ENCODE results near the gene ZCCHC17. TPM values are rescaled to one million over a fixed set of nuclear protein-coding genes. Genes with fewer than 3 reads are reported as not detected.

ZCCHC17 gene
- total and polyA plus RNA-seq, 2 donors (not counting 1 experiment from before 2014, with no cell fraction given): 14.1 to 20.3 TPM

DNA sequence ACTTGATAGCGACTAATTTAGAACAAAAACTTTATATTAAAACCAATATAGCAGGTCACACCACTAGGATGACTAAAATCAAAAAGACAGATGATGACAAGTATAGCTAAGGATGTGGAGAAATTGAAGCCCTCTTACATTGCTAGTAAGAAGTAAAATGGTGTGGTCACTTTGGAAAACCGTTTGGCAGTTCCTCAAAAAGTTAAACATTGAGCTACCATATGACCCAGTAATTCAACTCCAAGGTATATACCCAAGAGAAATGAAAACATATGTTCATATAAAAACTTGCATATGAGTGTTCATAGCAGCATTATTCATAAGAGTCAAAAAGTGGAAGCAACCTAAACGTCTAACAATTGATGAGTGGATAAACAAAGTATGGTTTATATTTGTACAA lies 103.1 kb downstream of the ZCCHC17 start:
- H3K36me3 ChIP-seq (replicated peaks in 1 of 2; ENCODE audit: control extremely low read depth in 1 of 2, control insufficient read depth in 1 of 2, extremely low read depth in 1 of 2, insufficient read depth in 2 of 2, low read length in 1 of 2): no peaks in the 10 kb centered on the region
- Mint-ChIP-seq H3K27me3 (peaks cover 2% of the 10 kb centered on the region), H3K27ac (no peak overlapping the region), H3K9me3 (ENCODE audit: insufficient read depth) (no peaks in the 10 kb centered on the region), H3K4me3 (no peak overlapping the region), H3K4me1 (peaks cover 4% of the 10 kb centered on the region)
- no peak overlapping the region for H3K4me3 ChIP-seq (ENCODE audit: control extremely low read depth in 1 of 5, extremely low read depth in 1 of 5, insufficient read depth in 1 of 5, low read depth in 2 of 5, low read length in 4 of 5)
- ChIA-PET POLR2A (no interaction called here), CTCF (interaction anchor here (1.8 kb wide), 1 partner anchor 149 kb away, joined by 5 read pairs; no protein-coding TSS in a partner anchor)
- ATAC-seq (ENCODE audit: low read depth): no peak
- H3K4me1 ChIP-seq (ENCODE audit: control insufficient read depth in 2 of 2, insufficient read depth in 2 of 2, low read length in 2 of 2): peaks cover under 1 to 1% of the 10 kb centered on the region in 2 donors
- H3K4me2 ChIP-seq (replicated peaks; ENCODE audit: low read depth, low read length, poor library complexity, severe bottlenecking): no peak overlapping the region
- WGBS (ENCODE audit: insufficient coverage): no CpG with 5 or more reads among the region's 3 CpGs
- H3K9me3 ChIP-seq (ENCODE audit: control extremely low read depth in 1 of 3, control insufficient read depth in 2 of 3, insufficient read depth in 1 of 3, low read length in 2 of 3): no peaks in the 10 kb centered on the region
- no peak overlapping the region for H3K9ac ChIP-seq (ENCODE audit: low read length)
- intact Hi-C loops (cut with micrococcal nuclease): no loop called here
- no peak for DNase-seq
- no peaks in the 10 kb centered on the region for H3K27me3 ChIP-seq (replicated peaks in 1 of 4; ENCODE audit: control extremely low read depth in 1 of 4, control insufficient read depth in 3 of 4, insufficient read depth in 4 of 4, low read length in 3 of 4)
- H3K79me2 ChIP-seq (ENCODE audit: control insufficient read depth, insufficient read depth, low read length): no peaks in the 10 kb centered on the region
- H2AFZ ChIP-seq (ENCODE audit: insufficient read depth, low read depth, low read length, poor library complexity, severe bottlenecking): no peak overlapping the region
- H3K27ac ChIP-seq (ENCODE audit: low read length in 2 of 2): no peak overlapping the region
- H4K20me1 ChIP-seq (ENCODE audit: control insufficient read depth, insufficient read depth, low read length, poor library complexity, severe bottlenecking): no peaks in the 10 kb centered on the region
- TF ChIP-seq EZH2 (IDR thresholded peaks at IDR 0.05; ENCODE audit: borderline replicate concordance, insufficient read depth, low read depth, low read length, poor library complexity, severe bottlenecking): no peak
- TF ChIP-seq, protein P1, sequence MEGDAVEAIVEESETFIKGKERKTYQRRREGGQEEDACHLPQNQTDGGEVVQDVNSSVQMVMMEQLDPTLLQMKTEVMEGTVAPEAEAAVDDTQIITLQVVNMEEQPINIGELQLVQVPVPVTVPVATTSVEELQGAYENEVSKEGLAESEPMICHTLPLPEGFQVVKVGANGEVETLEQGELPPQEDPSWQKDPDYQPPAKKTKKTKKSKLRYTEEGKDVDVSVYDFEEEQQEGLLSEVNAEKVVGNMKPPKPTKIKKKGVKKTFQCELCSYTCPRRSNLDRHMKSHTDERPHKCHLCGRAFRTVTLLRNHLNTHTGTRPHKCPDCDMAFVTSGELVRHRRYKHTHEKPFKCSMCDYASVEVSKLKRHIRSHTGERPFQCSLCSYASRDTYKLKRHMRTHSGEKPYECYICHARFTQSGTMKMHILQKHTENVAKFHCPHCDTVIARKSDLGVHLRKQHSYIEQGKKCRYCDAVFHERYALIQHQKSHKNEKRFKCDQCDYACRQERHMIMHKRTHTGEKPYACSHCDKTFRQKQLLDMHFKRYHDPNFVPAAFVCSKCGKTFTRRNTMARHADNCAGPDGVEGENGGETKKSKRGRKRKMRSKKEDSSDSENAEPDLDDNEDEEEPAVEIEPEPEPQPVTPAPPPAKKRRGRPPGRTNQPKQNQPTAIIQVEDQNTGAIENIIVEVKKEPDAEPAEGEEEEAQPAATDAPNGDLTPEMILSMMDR (IDR thresholded peaks at IDR 0.05): no peak

DNA sequence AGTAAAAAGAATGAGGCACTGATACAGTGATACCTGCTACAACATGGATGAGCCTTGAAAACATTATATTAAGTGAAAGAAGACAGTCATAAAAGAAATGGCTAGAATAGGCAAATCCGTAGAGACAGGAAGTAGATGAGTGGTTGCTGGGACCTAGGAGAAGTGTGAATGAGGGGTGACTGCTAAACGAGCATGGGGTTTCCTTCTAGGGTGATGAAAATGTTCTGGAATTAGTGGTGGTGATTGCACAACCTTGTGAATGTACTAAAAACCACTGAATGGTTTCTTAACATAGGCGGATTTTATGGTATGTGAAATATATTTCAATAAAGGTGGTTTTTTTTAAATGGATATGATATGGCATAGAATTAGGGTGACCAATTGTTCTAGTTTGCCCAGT lies 103.6 kb downstream of the ZCCHC17 start:
- H3K4me1 ChIP-seq (ENCODE audit: control insufficient read depth in 2 of 2, insufficient read depth in 2 of 2, low read length in 2 of 2): no peaks in the 10 kb centered on the region
- Mint-ChIP-seq H3K4me3 (no peak overlapping the region), H3K27ac (no peak overlapping the region), H3K27me3 (peaks cover 4% of the 10 kb centered on the region), H3K4me1 (peaks cover 1% of the 10 kb centered on the region), H3K9me3 (ENCODE audit: insufficient read depth) (no peaks in the 10 kb centered on the region)
- H3K27me3 ChIP-seq (replicated peaks in 1 of 4; ENCODE audit: control extremely low read depth in 1 of 4, control insufficient read depth in 3 of 4, insufficient read depth in 4 of 4, low read length in 3 of 4): no peaks in the 10 kb centered on the region
- H3K27ac ChIP-seq (ENCODE audit: low read length in 2 of 2): no peak overlapping the region
- H2AFZ ChIP-seq (ENCODE audit: insufficient read depth, low read depth, low read length, poor library complexity, severe bottlenecking): no peak overlapping the region
- no peaks in the 10 kb centered on the region for H3K36me3 ChIP-seq (replicated peaks in 1 of 2; ENCODE audit: control extremely low read depth in 1 of 2, control insufficient read depth in 1 of 2, extremely low read depth in 1 of 2, insufficient read depth in 2 of 2, low read length in 1 of 2)
- WGBS (ENCODE audit: insufficient coverage): 42% methylated on average over 3 of the region's 3 CpGs
- no peak for TF ChIP-seq EZH2 (IDR thresholded peaks at IDR 0.05; ENCODE audit: borderline replicate concordance, insufficient read depth, low read depth, low read length, poor library complexity, severe bottlenecking)
- TF ChIP-seq, protein P1 (IDR thresholded peaks at IDR 0.05): no peak
- H3K4me3 ChIP-seq (ENCODE audit: control extremely low read depth in 1 of 5, extremely low read depth in 1 of 5, insufficient read depth in 1 of 5, low read depth in 2 of 5, low read length in 4 of 5): no peak overlapping the region
- intact Hi-C loops (cut with micrococcal nuclease): no loop called here
- no peaks in the 10 kb centered on the region for H4K20me1 ChIP-seq (ENCODE audit: control insufficient read depth, insufficient read depth, low read length, poor library complexity, severe bottlenecking)
- no peaks in the 10 kb centered on the region for H3K79me2 ChIP-seq (ENCODE audit: control insufficient read depth, insufficient read depth, low read length)
- H3K9ac ChIP-seq (ENCODE audit: low read length): no peak overlapping the region
- no peaks in the 10 kb centered on the region for H3K9me3 ChIP-seq (ENCODE audit: control extremely low read depth in 1 of 3, control insufficient read depth in 2 of 3, insufficient read depth in 1 of 3, low read length in 2 of 3)
- ChIA-PET CTCF (no interaction called here), POLR2A (no interaction called here)
- H3K4me2 ChIP-seq (replicated peaks; ENCODE audit: low read depth, low read length, poor library complexity, severe bottlenecking): no peak overlapping the region
- no peak for ATAC-seq (ENCODE audit: low read depth)
- DNase-seq: no peak

Measured in B cell (primary cell).